GM19455 (cell line): ENCODE data around the gene SOST.

Experiments used
- ATAC-seq: cut with Tn5 transposase; IDR thresholded peaks from one replicate; pipeline ENCODE4 v1.9.1; 2021; ENCODE audit not compliant: unreplicated experiment

SOST gene

DNA sequence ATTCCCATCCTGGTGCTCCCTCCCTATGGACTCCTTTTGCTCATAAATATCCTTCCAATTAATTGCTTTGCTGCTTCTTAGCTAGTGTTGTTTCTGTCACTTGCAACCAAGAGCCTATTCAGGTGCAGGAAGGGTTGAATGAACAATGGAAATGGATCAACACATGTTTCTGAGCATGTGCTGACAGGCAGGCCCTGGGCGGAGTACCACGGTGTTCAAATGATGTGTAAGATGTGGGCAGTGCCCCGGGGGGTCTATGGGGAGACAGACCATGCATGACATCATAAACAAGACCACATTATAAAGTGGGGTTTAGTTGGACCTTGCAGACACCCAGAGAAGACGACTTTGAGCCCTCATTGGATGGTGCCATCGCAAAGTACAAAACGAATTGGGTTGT is 48.5 kb downstream of the SOST start:
- ATAC-seq = no peak

DNA sequence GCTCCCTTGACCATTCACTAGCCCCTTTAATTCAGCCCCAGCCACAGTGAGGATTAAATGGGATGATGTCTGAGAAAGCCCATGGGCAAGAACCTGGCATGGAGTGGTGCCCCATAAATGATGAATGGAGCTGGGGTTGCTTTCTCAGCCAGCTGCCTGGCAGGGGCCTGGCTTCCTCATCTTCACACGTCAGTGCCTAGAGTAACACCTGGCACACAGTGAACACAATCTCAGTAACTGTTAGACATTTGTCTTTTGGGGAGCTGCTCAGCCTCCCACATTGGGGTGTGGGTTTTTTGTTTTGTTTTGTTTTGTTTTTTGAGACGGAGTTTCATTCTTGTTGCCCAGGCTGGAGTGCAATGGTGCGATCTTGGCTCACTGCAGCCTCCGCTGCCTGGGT is 49.4 kb downstream of the SOST start:
- ATAC-seq = no peak

- ATAC-seq = no peak
Observed at GRCh38 chr17:43707184-43707583, 51.4 kb downstream of the SOST start.

DNA sequence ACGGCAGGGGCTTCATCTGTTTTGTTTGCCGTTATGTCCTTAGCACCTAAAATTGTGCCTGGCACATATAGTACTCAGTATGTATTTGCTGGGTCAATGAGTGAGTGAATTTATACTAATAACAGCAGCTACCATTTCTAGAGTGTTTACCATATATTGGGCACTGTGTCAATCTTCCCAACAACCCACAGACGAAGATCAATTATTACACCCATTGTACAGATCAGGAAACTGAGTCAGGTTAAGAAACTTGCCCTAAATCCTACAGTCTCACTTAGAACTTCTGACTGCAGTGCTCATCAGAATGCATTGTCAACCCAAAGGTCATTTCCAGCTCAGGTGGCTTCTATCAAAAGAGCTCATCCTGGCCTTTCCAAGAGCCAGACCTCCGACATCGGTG is 52.4 kb downstream of the SOST start:
- ATAC-seq = no peak
